GM18909 (cell line): ENCODE data around the gene SLC35D1.
"Not testable (repeated sequence)": the region's sequence is repeated elsewhere in the genome, so short reads cannot be mapped to it uniquely, and the experiment has no call there.

Experiments used
- ATAC-seq: cut with Tn5 transposase; IDR thresholded peaks from one replicate; pipeline ENCODE4 v1.9.1; 2021; ENCODE audit warnings: mild to moderate bottlenecking; ENCODE audit not compliant: unreplicated experiment, poor library complexity

The SLC35D1 gene

DNA sequence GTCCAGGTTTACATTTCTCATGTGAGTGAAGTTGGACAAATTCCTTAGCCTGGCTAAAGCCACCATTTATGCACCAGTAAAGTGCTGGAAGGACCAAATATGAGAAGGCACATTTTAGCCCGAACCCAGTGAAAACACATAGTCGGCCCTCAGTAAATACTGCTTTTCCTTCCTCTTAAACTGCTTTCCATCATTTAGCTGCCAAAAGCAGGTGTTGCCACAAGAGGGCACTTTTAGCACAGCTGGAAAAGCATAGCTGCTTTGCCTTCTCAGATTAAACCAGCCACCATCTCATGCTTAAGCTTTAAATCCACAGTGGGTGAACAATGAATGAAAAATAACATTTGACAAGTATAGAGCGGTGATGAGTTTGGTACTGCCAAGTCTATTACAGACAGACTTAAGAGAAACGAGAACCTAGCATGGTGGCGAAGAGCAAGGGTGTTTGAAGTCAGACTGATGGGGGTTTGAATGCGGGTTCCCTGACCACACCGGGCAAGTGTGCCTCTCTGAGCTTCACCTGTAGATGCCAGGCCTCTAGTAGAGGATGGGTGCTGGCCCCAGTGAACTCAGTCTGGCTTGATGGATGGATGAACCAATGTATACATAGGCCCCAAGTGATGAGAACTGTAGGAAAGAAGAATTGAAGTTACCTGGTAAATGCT lies 57.8 kb downstream of the SLC35D1 start:
- ATAC-seq, result peak; percentile 75

GRCh38 chr1:66993076-66993475 lies 60.9 kb downstream of the SLC35D1 start:
- no peak for ATAC-seq

DNA sequence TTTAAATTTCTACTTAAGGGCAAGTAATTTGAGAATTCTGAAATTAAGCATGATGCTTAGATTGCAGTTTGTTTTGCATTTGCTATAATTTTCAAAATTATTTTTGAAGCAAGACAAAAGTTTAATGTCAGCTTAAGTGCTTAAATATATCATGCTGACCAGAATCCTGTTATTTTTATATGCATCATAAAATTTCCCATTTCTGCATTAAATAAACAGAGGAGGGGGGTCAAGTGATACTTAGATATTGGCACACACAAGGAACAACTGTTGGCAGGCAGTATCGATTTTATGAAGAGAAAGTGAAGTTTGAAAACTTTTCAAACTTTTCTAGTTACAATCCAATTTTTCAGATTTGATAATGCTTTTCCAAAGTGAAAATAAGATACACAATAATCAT lies 68.1 kb downstream of the SLC35D1 start:
- ATAC-seq, result no peak

DNA sequence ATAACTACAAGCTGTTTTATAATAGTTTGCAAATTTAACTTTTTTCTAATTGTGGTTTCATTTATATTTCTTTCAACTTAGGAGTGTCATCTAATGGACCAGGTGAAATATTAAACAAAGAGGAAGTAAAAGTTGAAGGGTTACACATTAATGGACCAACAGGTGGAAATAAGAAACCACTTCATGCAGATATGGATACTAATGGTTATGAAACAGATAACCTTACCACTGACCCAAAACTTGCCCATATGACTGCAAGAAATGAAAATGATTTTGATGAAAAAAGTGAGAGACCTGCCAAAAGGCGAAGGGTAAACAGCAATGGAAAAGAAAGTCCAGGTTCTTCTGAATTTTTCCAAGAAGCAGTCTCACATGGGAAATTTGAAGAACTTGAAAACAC lies 69.5 kb downstream of the SLC35D1 start:
- ATAC-seq, result peak; percentile 89

DNA sequence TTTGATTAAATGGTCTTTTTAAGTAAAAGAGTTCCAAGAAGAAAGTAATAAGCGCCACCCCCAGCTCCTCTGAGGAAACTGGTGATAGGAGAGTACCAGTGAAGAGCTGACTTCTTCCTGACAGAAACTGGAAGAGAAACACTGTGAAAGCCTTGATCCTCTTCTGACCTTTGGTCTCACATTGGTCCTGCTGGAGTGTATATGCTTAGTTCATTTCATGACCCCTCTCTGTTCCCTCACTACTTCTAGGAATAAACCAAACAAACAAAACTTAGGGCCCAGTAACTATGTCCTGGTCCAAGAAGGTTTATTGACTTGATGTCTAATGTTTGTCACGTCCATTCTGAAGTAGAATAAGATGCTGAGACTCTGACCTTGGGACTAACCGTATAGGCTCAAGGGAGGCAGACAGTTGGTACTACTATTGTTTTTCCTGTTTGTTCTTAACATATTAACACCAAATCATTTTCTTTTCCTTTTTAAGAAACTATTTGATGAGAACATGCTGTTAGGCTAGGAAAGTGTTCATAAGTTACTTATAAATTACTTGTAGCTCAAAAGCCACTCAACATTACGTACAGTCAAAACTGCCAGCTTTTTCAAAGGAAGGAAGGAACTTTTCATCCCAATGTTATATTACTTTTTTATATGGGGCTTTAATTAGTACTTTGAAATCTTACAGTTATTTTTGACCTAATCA lies 71.2 kb downstream of the SLC35D1 start:
- ATAC-seq, result peak; percentile 73

GRCh38 chr1:66981679-66982078 lies 72.3 kb downstream of the SLC35D1 start:
- no peak for ATAC-seq

DNA sequence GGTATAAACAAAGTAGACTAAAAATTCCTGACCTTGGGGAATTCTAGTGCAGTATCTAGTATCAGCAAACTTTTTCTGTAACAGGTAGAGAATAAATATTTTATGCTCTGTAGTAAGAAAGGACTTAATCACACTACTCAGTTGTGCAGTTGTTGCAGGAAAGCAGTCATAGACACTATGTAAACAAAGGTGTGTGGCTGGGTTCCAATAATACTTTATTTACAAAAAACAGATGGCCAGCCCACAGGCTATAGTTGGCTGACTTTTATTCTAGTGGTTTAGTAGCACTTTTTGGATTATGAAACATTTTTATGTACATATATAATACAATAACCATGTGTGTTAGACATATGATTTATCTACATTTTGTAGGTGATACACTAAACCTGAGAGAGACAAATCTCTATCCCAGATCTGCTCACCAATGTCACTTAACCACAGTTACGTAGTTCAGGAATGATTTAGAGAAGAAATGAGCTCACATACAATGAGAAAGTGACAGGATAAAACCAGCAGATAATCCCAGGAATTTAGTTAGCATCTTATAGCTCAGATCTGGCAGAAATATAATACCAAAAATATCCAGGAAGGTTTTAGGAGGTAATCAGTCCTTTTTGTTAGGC lies 73.1 kb downstream of the SLC35D1 start:
- ATAC-seq, result no peak

GRCh38 chr1:66979621-66980020 lies 74.3 kb downstream of the SLC35D1 start:
- not testable (repeated sequence) for ATAC-seq

GRCh38 chr1:66978201-66978600 lies 75.7 kb downstream of the SLC35D1 start:
- no peak for ATAC-seq

- ATAC-seq, result no peak
Observed at GRCh38 chr1:66968574-66968973, 85.4 kb downstream of the SLC35D1 start.

- not testable (repeated sequence) for ATAC-seq
Observed at GRCh38 chr1:66966188-66966873, 87.6 kb downstream of the SLC35D1 start.

GRCh38 chr1:66957938-66958337 lies 96.0 kb downstream of the SLC35D1 start:
- ATAC-seq, result no peak

GRCh38 chr1:66954208-66954607 lies 99.7 kb downstream of the SLC35D1 start:
- ATAC-seq, result peak; percentile 90

DNA sequence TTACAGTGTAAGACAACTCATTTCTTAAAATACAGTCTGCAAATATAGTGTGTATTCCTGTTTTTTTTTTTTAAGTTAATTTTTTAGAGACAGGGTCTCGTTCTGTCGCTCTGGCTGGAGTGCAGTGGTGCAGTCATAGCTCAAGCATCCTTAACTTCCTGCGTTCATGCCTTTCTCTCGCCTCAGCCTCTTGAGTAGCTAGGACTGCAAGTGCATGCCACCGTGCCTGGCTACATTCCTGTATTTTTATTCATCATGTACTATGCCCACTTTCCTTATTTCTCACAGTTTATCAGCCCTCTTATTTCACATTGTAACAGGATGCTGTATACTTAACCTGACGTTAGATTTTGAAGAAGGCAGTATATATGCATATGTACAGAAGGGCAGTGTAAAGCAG lies 102.4 kb downstream of the SLC35D1 start:
- ATAC-seq, result no peak
